WTC11 (cell line): ENCODE results near the gene OTUD7B. TPM values are rescaled to one million over a fixed set of nuclear protein-coding genes. Genes with fewer than 3 reads are reported as not detected.

Experiments used
- ATAC-seq: fragments of 200-7000 bp; cut with Tn5 transposase; 2 replicates; pipeline ENCODE4 v1.10.0; 2021; ENCODE audit warnings: mild to moderate bottlenecking, moderate library complexity
- CTCF ChIA-PET: fragments of 300-600 bp; sonication (Branson Sonifier 250); formaldehyde crosslinking; loops from one replicate; lab custom pipeline; 2021; ENCODE audit warnings: antibody characterized with exemption; lab: Charles Lee
- POLR2A ChIA-PET: fragments of 350-600 bp; sonication (Branson Sonifier 250); formaldehyde crosslinking; loops from one replicate; lab custom pipeline; 2021; ENCODE audit warnings: antibody characterized with exemption; lab: Charles Lee
- DNase-seq: peaks from one replicate; pipeline ENCODE4 v3.0.0; 2021; ENCODE audit warnings: low spot score
- H3K27ac Mint-ChIP-seq: 2 replicates; pipeline ENCODE4 v1.8.0; 2021; ENCODE audit warnings: mixed read lengths
- H3K27me3 Mint-ChIP-seq: 2 replicates; pipeline ENCODE4 v1.8.0; 2021; ENCODE audit warnings: low read depth, mild to moderate bottlenecking, moderate library complexity, mixed read lengths
- H3K36me3 Mint-ChIP-seq: 2 replicates; pipeline ENCODE4 v1.8.0; 2021; ENCODE audit warnings: mixed read lengths
- H3K4me1 Mint-ChIP-seq: 2 replicates; pipeline ENCODE4 v1.8.0; 2022; ENCODE audit warnings: mixed read lengths
- H3K4me3 Mint-ChIP-seq: 2 replicates; pipeline ENCODE4 v1.8.0; 2021; ENCODE audit warnings: mild to moderate bottlenecking, moderate library complexity, mixed read lengths
- H3K9me3 Mint-ChIP-seq: 2 replicates; pipeline ENCODE4 v1.8.0; 2021; ENCODE audit warnings: mixed read lengths
- EMX1 ChIP-seq: fragments of 250-450 bp; sonication (Bioruptor Pico); IDR thresholded peaks from 2 replicates; pipeline ENCODE4 v1.8.0; 2021; ENCODE audit warnings: mild to moderate bottlenecking
- FOXJ3 ChIP-seq: sonication (generic); formaldehyde crosslinking; IDR thresholded peaks from 2 replicates; pipeline ENCODE4 v1.9.0; 2021; ENCODE audit warnings: missing genetic modification reagents, mild to moderate bottlenecking, borderline replicate concordance
- IRF2 ChIP-seq: sonication (generic); formaldehyde crosslinking; IDR thresholded peaks from 2 replicates; pipeline ENCODE4 v1.8.0; 2022; ENCODE audit warnings: low read depth, missing genetic modification reagents, borderline replicate concordance
- MXD4 ChIP-seq: fragments of 250-450 bp; sonication (Bioruptor Pico); IDR thresholded peaks from 2 replicates; pipeline ENCODE4 v1.8.0; 2021; ENCODE audit warnings: mild to moderate bottlenecking, moderate library complexity, borderline replicate concordance
- NR3C1 ChIP-seq: sonication (generic); formaldehyde crosslinking; conservative IDR thresholded peaks from 2 replicates; pipeline ENCODE4 v1.8.1; 2023; ENCODE audit warnings: low read depth, mild to moderate bottlenecking, missing genetic modification reagents
- SMAD3 ChIP-seq: sonication (generic); formaldehyde crosslinking; IDR thresholded peaks from 2 replicates; pipeline ENCODE4 v1.8.0; 2022; ENCODE audit warnings: missing genetic modification reagents, mild to moderate bottlenecking, borderline replicate concordance
- SP1 ChIP-seq: sonication (generic); formaldehyde crosslinking; conservative IDR thresholded peaks from 2 replicates; pipeline ENCODE4 v1.8.1; 2022; ENCODE audit warnings: missing genetic modification reagents
- TEAD1 ChIP-seq: sonication (generic); formaldehyde crosslinking; IDR thresholded peaks from 2 replicates; pipeline ENCODE4 v1.8.0; 2022; ENCODE audit warnings: mild to moderate bottlenecking, missing genetic modification reagents
- ZNF232 ChIP-seq: sonication (generic); formaldehyde crosslinking; IDR thresholded peaks from 2 replicates; pipeline ENCODE4 v1.8.0; 2022; ENCODE audit warnings: mild to moderate bottlenecking, missing genetic modification reagents
- ZNF317 ChIP-seq: sonication (generic); formaldehyde crosslinking; IDR thresholded peaks from 2 replicates; pipeline ENCODE4 v1.8.1; 2023; ENCODE audit warnings: low read depth, mild to moderate bottlenecking, moderate library complexity, missing genetic modification reagents, borderline replicate concordance
- ZNF423 ChIP-seq: fragments of 250-450 bp; sonication (Bioruptor Pico); IDR thresholded peaks from 2 replicates; pipeline ENCODE4 v2.1.2; 2022; ENCODE audit warnings: mild to moderate bottlenecking, moderate library complexity
- total RNA-seq: library from RNA; stranded (reverse); gene quantifications from 3 replicates; pipeline ENCODE4 v1.2.3, GENCODE V29; 2021
- TF ChIP-seq, protein P1 (sequence below): sonication (generic); formaldehyde crosslinking; IDR thresholded peaks from 2 replicates; pipeline ENCODE4 v1.8.0; 2022; ENCODE audit warnings: mild to moderate bottlenecking, missing genetic modification reagents
- TF ChIP-seq, protein P2 (sequence below): sonication (generic); formaldehyde crosslinking; IDR thresholded peaks from 2 replicates; pipeline ENCODE4 v1.8.0; 2023; ENCODE audit warnings: mild to moderate bottlenecking, missing genetic modification reagents
- TF ChIP-seq, protein P3 (sequence below): fragments of 250-450 bp; sonication (Bioruptor Pico); IDR thresholded peaks from 2 replicates; pipeline ENCODE4 v1.9.0; 2021; ENCODE audit warnings: moderate library complexity, mild to moderate bottlenecking, inconsistent platforms, borderline replicate concordance
- TF ChIP-seq, protein P4 (sequence below): sonication (generic); formaldehyde crosslinking; IDR thresholded peaks from 2 replicates; pipeline ENCODE4 v1.8.1; 2023; ENCODE audit warnings: mild to moderate bottlenecking, missing genetic modification reagents
- TF ChIP-seq, protein P5 (sequence below): sonication (generic); formaldehyde crosslinking; IDR thresholded peaks from 2 replicates; pipeline ENCODE4 v1.8.0; 2023; ENCODE audit warnings: missing genetic modification reagents
- TF ChIP-seq, protein P6 (sequence below): sonication (generic); formaldehyde crosslinking; IDR thresholded peaks from 2 replicates; pipeline ENCODE4 v1.8.0; 2022; ENCODE audit warnings: mild to moderate bottlenecking, missing genetic modification reagents

The OTUD7B gene
- total RNA-seq, 1 experiment from 2014 or later: 21.0 TPM

DNA sequence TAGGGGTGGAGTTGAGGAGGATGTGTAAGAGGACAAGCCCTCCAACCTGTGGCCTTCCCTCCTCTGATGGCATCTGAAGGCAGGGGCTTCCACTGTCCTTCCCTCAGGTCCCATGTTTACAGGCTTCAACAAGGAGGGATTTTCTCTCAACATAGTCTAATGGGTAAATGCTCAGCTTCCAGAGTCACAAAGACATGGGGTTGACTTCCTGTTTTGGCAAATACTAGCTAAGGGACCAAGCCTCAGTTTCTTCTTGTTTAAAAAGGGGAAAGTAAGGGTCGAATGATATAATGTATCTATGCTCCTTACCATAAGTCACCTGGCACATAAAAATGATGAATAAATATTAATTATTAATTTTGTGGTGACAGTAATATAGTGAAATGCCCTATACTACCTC lies 96.0 kb downstream of the OTUD7B start (continued):
- TF ChIP-seq, protein P1, sequence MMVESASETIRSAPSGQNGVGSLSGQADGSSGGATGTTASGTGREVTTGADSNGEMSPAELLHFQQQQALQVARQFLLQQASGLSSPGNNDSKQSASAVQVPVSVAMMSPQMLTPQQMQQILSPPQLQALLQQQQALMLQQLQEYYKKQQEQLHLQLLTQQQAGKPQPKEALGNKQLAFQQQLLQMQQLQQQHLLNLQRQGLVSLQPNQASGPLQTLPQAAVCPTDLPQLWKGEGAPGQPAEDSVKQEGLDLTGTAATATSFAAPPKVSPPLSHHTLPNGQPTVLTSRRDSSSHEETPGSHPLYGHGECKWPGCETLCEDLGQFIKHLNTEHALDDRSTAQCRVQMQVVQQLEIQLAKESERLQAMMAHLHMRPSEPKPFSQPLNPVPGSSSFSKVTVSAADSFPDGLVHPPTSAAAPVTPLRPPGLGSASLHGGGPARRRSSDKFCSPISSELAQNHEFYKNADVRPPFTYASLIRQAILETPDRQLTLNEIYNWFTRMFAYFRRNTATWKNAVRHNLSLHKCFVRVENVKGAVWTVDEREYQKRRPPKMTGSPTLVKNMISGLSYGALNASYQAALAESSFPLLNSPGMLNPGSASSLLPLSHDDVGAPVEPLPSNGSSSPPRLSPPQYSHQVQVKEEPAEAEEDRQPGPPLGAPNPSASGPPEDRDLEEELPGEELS: no peak
- TF ChIP-seq TEAD1: no peak
- TF ChIP-seq ZNF232 (CRISPR knock-in tag): no peak

DNA sequence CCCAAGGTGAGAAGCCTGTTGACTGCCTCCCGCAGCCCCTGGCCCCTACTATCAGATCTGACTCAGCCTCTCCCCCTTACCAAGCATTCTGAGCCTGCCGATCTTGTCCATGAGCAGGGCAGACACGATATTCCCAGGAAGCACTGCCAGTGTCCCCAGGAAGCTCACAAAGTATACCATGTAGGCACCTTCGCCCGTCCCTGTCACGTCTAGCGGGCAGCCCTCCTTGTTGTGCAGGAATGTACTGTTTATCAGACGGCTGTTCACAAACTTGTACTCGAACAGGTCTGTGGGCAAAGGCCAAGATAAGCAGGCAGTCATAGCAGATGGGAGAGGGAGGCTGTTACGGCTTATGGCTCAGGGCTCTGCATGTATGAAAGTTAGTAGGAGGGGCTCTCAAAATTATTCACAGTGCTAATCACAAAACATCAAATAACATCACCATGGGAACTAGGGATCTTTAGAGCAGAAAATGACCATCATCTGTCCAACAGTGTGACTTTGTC lies 103.9 kb downstream of the OTUD7B start:
- ChIA-PET CTCF (no interaction called here), POLR2A (no interaction called here)
- TF ChIP-seq NR3C1 (CRISPR knock-in tag) (no peak), MXD4 (CRISPR knock-in tag) (no peak), EMX1 (no peak), ZNF317 (CRISPR knock-in tag) (no peak), ZNF423 (CRISPR knock-in tag) (no peak), FOXJ3 (CRISPR knock-in tag) (no peak), SP1 (CRISPR knock-in tag) (no peak)
- TF ChIP-seq, protein P2, sequence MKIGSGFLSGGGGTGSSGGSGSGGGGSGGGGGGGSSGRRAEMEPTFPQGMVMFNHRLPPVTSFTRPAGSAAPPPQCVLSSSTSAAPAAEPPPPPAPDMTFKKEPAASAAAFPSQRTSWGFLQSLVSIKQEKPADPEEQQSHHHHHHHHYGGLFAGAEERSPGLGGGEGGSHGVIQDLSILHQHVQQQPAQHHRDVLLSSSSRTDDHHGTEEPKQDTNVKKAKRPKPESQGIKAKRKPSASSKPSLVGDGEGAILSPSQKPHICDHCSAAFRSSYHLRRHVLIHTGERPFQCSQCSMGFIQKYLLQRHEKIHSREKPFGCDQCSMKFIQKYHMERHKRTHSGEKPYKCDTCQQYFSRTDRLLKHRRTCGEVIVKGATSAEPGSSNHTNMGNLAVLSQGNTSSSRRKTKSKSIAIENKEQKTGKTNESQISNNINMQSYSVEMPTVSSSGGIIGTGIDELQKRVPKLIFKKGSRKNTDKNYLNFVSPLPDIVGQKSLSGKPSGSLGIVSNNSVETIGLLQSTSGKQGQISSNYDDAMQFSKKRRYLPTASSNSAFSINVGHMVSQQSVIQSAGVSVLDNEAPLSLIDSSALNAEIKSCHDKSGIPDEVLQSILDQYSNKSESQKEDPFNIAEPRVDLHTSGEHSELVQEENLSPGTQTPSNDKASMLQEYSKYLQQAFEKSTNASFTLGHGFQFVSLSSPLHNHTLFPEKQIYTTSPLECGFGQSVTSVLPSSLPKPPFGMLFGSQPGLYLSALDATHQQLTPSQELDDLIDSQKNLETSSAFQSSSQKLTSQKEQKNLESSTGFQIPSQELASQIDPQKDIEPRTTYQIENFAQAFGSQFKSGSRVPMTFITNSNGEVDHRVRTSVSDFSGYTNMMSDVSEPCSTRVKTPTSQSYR: no peak
- TF ChIP-seq, protein P3, sequence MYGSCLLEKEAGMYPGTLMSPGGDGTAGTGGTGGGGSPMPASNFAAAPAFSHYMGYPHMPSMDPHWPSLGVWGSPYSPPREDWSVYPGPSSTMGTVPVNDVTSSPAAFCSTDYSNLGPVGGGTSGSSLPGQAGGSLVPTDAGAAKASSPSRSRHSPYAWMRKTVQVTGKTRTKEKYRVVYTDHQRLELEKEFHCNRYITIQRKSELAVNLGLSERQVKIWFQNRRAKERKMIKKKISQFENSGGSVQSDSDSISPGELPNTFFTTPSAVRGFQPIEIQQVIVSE (CRISPR knock-in tag): no peak
- TF ChIP-seq, protein P4, sequence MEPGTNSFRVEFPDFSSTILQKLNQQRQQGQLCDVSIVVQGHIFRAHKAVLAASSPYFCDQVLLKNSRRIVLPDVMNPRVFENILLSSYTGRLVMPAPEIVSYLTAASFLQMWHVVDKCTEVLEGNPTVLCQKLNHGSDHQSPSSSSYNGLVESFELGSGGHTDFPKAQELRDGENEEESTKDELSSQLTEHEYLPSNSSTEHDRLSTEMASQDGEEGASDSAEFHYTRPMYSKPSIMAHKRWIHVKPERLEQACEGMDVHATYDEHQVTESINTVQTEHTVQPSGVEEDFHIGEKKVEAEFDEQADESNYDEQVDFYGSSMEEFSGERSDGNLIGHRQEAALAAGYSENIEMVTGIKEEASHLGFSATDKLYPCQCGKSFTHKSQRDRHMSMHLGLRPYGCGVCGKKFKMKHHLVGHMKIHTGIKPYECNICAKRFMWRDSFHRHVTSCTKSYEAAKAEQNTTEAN (CRISPR knock-in tag): no peak
- TF ChIP-seq, protein P5, sequence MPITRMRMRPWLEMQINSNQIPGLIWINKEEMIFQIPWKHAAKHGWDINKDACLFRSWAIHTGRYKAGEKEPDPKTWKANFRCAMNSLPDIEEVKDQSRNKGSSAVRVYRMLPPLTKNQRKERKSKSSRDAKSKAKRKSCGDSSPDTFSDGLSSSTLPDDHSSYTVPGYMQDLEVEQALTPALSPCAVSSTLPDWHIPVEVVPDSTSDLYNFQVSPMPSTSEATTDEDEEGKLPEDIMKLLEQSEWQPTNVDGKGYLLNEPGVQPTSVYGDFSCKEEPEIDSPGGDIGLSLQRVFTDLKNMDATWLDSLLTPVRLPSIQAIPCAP (CRISPR knock-in tag): no peak
- DNase-seq (no peak), ATAC-seq (no peak)
- no peak overlapping the region for H3K27ac Mint-ChIP-seq
- no peak overlapping the region for H3K4me3 Mint-ChIP-seq
- H3K4me1 Mint-ChIP-seq: peaks cover 10% of the 10 kb centered on the region
- no peaks in the 10 kb centered on the region for H3K9me3 Mint-ChIP-seq
- H3K36me3 Mint-ChIP-seq: peaks cover 36% of the 10 kb centered on the region
- no peaks in the 10 kb centered on the region for H3K27me3 Mint-ChIP-seq

DNA sequence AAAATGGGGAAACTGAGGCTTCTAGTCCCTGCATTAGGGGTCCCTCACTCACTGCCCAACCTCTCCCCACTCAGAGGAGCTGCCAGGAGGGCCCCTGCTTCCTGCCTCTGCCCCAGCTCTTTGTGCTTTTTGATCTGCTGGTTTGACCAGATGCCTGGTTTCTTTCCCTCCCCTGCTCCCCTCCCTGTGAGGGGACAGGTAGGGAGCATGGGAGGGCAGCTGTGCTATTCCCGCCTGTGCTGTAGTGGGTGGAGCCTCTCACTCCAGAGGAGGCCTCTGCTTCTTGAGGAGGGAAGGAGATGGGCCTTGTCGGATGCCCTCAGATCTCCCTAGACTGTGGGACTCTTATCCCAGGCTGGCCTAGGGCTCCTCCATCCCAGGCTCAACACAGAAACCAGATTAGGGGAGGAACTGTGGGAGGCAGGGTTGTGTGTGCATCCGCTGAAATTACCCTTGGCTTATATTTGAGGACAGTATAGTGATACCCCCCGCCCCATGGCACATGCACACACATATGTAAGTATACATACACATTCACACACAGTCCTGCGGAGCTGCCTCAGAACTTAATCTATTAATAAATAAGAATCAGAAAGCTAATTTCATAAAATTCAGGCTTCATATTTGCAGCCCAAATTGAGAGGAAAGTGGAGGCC lies 106.6 kb downstream of the OTUD7B start:
- no peaks in the 10 kb centered on the region; the same call in 1 of the 2 replicates for H3K27me3 Mint-ChIP-seq
- peaks cover 26% of the 10 kb centered on the region for H3K36me3 Mint-ChIP-seq
- no peaks in the 10 kb centered on the region for H3K9me3 Mint-ChIP-seq
- ATAC-seq (peak; percentile 31), DNase-seq (peak; percentile 37)
- CTCF ChIA-PET: interaction anchor here (0.6 to 0.9 kb wide), 2 partner anchors 34 to 283 kb away, joined by 3 read pairs; no protein-coding TSS in a partner anchor
- peaks cover 23% of the 10 kb centered on the region for H3K4me1 Mint-ChIP-seq
- TF ChIP-seq EMX1: no peak
- TF ChIP-seq IRF2: no peak
- TF ChIP-seq, protein P6, sequence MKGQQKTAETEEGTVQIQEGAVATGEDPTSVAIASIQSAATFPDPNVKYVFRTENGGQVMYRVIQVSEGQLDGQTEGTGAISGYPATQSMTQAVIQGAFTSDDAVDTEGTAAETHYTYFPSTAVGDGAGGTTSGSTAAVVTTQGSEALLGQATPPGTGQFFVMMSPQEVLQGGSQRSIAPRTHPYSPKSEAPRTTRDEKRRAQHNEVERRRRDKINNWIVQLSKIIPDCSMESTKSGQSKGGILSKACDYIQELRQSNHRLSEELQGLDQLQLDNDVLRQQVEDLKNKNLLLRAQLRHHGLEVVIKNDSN: no peak
- TF ChIP-seq SMAD3: no peak
- POLR2A ChIA-PET: interaction anchor here (1.1 to 2.3 kb wide), 3 partner anchors 16 to 147 kb away, joined by 4 to 11 read pairs (median 5); a partner anchor contains a TSS
- H3K4me3 Mint-ChIP-seq: no peak overlapping the region
- H3K27ac Mint-ChIP-seq: peak overlapping the region; percentile 48; the same call in 1 of the 2 replicates
